Stimulated activated CD4-positive, alpha-beta T cell treated with anti-CD3 and anti-CD28 coated beads, Interleukin-12 subunit alpha, Interleukin-12 subunit beta, amount 100 ng/mL, for 48 hours (primary cell): ENCODE data around the gene PSMA2.

Experiments used
- DNase-seq, 3 donors: peaks; one replicate each; pipeline ENCODE4 v3.0.0-alpha.2; 2020; ENCODE audit warnings: low read depth in 2 of 3, low spot score in 1 of 3

The PSMA2 gene

GRCh38 chr7:42940985-42941847, 9.2 kb upstream of the PSMA2 start:
- DNase-seq = peak; percentile 58 to 76 (median 69)

DNA sequence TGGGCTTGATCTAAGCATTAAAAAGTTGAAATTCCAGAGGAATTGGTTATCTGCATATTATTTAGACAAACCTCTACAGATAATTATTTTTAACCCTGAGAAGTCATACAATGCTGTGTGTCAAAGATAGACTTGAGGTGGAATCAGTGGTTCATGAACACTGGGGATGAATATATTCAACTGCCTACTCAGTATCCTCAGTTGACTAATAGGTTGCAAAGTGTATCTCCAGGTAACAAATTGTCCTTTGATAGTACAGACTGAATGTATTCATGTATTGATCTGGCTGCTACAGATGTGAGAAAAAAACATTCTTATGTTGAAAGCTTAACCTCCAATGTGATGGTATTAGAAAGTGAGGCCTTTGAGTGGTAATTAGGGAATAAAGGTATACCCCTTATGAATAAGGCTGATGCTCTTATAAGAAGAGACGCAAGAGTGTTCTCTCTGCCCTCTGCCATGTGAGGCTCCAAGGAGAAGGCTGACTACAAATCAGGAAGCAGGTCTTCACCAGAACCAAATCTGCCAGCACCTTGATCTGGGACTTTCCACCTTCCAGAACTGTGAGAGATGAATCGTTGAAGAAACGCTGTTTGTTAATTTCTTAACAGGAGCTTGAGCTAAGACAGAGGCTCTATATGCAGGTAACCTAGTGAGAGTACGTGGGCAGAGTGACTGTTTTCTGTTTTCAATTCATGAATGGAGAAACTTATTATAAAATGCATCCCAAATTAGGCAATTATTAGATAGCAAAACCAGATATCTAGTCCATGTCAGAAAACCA, 7.7 kb upstream of the PSMA2 start:
- DNase-seq = no peak

- no peak for DNase-seq
These were observed 3.9 kb upstream of the PSMA2 start for GRCh38 chr7:42935861-42936260.

DNA sequence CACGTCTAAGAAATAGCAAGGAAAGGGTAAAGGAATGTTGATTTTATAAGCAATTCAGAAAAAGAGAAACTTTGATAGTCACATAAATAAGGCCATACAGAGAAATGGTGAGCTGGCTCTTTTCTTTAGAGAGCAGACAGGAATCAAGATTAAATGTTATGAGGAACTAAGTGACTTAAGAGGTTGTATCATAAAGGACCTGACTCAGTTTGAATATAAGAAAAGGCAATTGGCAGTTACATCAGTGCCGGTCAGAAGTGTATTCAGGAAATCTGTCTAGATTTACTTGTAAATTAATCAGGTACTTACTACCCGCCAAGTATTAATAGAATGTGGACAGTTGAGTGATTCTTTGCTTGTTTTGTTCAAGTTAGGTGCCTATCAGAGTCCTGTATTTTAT, 2.3 kb upstream of the PSMA2 start:
- no peak for DNase-seq

DNA sequence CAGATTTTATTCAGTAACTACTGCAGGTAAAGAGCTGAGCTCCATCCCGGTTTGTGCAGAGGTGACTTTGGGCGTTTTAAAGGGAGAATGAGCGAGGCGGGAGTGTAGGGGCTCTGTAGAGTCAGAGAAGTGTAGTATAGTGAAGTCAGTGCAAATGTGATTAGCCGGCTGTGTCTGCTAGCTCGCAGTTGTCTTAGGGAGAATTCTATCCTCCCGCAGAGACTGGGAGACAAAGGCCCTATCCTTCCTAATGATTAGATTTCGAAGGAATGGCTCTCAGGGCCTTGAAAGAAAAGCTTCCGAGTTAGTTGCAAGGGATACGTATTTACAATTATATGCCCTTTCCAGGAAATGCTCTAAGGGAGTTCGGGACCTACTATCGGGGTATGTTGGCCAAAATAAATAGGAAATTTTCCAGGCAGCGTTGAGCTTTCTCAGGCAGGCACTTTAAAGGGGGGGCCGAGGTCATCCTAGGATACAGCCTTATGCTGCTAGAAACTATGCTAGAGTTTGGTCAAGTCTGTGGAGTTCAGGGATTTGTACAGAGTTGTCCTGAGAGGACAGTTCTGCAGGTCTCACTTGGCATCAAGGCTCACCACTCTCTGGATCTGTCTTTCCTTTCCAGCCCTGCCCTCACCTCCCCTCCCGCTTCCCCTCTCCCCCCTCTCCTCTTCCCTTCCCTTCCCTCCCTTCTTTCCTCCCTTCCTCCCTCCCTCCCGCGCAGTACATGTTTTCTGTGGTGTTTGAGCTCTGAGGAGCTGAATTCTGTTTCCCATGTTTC, 1.0 kb upstream of the PSMA2 start:
- no peak for DNase-seq

GRCh38 chr7:42931447-42931833, 534 bp downstream of the PSMA2 start:
- no peak for DNase-seq

DNA sequence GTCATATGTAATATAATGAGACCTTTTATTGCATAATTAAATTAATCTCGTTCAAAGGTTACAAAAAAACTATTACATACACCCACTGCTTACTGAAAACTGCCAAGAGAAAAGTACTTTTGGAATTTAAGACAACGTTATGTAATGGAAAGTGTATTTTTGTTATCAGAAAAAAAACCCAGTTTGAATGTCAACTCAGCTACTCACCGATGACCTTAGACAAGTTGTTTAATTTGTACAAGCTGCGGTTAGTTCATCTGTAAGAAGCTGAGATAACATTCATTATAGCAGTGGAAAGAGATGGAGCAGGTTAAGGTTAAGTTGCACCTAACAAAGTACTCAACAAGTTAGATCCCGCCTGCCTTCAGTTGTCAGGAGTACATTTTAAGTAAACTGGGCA, 1.1 kb downstream of the PSMA2 start:
- no peak for DNase-seq

DNA sequence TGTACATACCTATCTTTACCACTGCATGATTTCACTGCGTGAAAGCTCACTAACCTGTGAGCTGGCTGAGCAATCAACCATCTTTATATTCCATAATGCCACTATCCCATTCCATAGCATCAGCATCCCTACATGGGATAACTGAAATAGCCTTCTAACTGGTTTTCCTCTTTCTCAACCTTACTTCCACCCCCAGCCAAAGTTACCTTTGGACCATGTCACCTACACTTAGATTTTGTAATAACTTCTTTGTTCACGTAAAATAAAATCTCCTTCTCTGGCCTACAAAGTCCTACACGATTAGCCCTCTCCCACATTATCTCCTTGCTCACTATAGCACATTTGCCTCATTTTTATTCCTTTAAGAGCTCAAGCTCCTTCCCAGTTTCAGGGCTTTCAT, 2.5 kb downstream of the PSMA2 start:
- DNase-seq = no peak

GRCh38 chr7:42928754-42929153, 3.2 kb downstream of the PSMA2 start:
- no peak for DNase-seq

DNA sequence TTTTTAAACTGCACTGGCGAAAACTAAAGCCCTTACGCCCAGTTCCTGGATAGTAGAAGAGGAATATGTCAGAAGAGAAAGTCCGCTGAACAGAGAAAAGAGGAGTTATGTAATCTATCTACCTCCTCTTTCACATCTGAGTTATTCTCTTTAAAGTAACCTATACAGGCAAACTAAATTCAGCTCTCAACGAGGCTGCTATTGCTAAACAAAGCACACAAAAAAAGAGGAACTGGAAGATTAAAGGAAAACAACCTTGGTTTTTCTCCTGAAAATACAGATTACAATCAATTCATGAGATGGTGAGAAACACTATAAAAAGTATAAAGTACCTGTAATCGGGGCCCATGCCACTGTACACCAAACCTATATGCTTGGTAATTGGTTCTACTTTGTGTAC, 5.8 kb downstream of the PSMA2 start:
- no peak for DNase-seq

DNA sequence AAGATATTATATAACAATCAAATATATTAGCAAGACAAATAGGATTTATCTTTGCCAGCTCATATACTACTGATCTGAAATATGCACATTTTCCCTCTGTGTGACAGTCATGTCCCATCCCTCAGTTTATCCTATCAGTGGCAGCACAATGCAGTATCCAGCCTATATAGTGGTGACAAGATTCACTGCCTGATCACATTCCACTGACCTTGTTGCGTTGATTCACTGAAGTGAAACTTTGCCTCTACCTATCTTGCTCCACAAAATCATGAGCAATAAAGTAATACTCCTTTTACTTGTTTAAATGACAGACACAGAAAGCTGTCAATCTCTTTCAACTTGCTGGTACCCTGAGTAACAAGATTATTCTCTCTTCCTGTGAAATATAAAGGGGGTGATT, 6.3 kb downstream of the PSMA2 start:
- no peak for DNase-seq

GRCh38 chr7:42924223-42924838, 7.6 kb downstream of the PSMA2 start:
- no peak for DNase-seq

DNA sequence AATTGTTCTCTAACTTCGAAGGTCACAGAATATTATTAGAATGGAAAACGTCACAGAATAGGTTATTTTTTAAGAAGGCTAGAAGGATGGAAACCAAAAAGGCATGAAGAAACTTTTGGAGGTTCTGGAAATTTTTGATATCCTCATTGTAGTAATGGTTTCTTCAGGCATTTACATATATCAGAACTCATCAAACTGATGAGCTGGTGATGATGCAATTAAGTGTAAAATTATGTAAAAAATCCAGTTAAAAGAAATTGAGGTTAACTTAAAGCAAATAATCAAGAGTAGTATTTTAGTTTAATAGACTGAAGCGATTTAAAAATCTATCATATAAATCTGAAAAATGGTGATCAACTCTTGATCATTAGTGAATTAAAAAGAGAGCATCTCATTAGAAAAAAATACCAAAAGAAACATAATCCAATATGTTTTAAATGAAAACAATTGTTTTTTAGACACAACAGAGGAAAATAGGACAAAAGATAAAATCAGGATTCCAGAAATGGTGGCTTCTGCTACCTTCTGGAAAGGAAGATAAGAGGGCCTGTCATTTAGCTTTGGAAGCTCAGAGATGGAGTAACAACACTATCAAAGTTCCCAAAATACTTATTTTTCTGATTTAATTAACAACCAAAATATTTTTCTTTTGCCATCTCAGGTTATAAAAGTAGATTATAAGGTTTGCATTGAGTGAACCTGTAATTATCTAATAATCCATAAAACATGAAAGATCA, 9.8 kb downstream of the PSMA2 start:
- no peak for DNase-seq

- no peak for DNase-seq
These were observed 16.6 kb downstream of the PSMA2 start for GRCh38 chr7:42915356-42915755.

DNA sequence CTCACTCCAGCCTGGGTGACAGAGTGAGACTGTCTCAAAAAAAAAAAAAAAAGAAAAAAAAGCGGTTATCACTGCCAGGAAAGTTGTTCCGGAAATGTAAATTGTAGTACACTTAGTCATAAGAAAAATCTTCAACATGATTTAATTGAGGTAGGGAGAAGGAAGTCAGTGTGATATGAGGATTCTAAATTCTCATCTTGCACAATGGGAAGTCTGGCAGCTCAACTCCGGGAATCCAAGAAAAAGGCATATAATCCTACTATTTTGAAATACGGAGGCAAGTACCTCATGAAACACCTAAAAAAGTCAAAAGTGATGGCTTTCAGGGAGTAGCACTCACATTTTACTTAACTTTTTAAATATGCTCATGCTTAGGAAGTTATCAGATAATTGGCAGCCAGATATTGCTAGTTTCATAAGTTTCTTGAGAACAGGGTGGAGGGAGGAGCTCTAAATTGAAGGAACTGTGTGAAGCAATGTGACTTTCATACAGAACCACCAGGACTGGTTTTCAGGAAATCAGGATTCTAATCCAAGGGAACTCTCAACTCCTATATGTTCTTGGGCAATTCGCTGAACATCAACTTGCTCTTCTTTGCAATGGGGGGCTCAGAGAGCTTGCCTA, 17.4 kb downstream of the PSMA2 start:
- no peak for DNase-seq

- no peak for DNase-seq
These were observed 18.0 kb downstream of the PSMA2 start for GRCh38 chr7:42914009-42914408.

DNA sequence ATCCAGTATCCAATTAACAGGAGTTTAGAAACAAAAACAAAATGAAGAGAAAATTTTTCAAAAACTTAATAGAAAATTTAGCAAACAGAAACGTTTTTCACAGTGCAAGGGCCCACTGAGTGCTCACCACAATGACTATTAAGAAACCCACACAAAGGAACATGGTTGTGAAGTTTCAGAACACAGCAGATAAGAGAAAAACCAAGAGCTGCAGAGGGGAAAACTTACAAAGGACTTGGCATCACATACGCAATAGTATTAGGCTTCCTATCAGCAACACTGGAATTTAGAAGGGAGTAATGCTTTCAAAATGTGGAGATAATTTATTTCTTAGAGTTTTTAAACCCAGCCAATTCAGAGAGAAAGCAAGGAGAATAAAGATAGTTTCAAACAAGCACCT, 18.4 kb downstream of the PSMA2 start:
- DNase-seq = no peak

- DNase-seq = peak; percentile 90 to 94 (median 93)
These were observed 20.2 kb downstream of the PSMA2 start, which contains the start of gene C7orf25 for GRCh38 chr7:42911454-42912447. Gene C7orf25 (minus strand): TSS chr7:42912070. CDS start chr7:42910900, 1,170 bp downstream.

- no peak for DNase-seq
These were observed 21.7 kb downstream of the PSMA2 start for GRCh38 chr7:42910306-42910705.
